A375 (cell line): ENCODE data around the gene CYB561A3. TPM values are rescaled to one million over a fixed set of nuclear protein-coding genes. Genes with fewer than 3 reads are reported as not detected.

ENCODE experiments used
- total RNA-seq: library from RNA; depleted of rRNA; stranded (reverse); fragments of >200 nt; shearing (Covaris generic); gene quantifications from 2 replicates; pipeline ENCODE4 v1.2.3, GENCODE V29; 2014; rRNA removed

CYB561A3 gene, protein sequence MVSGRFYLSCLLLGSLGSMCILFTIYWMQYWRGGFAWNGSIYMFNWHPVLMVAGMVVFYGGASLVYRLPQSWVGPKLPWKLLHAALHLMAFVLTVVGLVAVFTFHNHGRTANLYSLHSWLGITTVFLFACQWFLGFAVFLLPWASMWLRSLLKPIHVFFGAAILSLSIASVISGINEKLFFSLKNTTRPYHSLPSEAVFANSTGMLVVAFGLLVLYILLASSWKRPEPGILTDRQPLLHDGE
- total RNA-seq = 25.6 and 30.3 TPM in 2 replicates

GRCh38 chr11:61361741-61362541 is at the start of gene CYB561A3, which contains the start of gene TMEM138:
Gene CYB561A3, minus strand, starts transcription at chr11:61361882. Its CDS starts 5,169 bp downstream, at chr11:61356713.
Gene TMEM138, plus strand, starts transcription at chr11:61362374. Its CDS starts 2,017 bp downstream, at chr11:61364391.

DNA sequence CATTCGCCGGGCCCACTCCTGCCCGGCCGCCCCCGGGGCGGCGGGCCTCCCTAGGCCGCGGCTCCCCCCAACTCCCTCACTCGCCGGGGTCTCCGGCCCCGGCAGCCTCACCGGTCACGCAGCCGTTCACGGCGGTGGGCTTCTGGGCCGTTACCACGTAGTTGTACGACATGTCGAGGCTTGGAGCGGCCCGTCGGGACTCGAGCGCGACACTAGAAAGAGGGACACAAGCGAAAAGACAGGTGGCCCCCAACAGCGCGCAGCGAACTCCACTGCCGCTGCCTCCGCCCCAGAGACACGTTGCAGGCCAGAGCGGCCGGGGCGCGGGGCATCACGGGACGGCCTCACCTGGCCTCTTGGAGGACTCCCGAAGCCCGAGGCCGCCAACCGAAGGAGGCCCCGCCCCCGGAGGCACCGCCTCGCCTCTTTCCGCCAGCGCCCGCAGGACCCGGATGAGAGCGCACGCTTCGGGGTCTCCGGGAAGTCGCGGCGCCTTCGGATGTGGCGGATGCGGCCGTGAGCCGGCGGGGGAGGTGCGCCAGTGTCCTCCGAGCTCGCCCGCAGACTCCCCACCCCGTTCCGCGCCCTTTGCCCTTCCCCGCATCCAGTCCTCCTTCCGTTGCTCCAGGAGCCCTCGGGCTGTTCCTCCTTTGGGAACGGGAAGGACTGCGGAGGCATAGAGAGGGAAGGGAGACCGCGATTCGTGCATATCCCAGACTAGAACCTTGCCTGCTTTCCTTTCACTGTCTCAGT is 28.7 kb downstream of the CYB561A3 start, which contains the start of the genes DDB1 and TKFC:
DDB1 (minus strand) TSS at position 309 of the 753 bp plus-strand sequence; CDS start at position 172, 137 bp downstream.
TKFC (plus strand) TSS at position 432 of the 753 bp plus-strand sequence. CDS start 1,501 bp downstream, outside the sequence.

Other genes starting within 250 kb of the CYB561A3 start
- gene VPS37C, start 200.5 kb downstream of the CYB561A3 start, total RNA-seq = 17.4 and 22.8 TPM in 2 replicates
- not detected in 2 replicates for gene PGA3, start 158.4 kb downstream of the CYB561A3 start, total RNA-seq
- not detected in 2 replicates for gene PGA4, start 139.5 kb downstream of the CYB561A3 start, total RNA-seq
- gene PGA5, start 120.7 kb downstream of the CYB561A3 start, total RNA-seq = not detected in 2 replicates
- 0.94 and 1.9 TPM in 2 replicates for gene VWCE, start 66.6 kb downstream of the CYB561A3 start, total RNA-seq
- gene DDB1, start 28.8 kb downstream of the CYB561A3 start, total RNA-seq = 273 and 282 TPM in 2 replicates
- gene TKFC, start 28.7 kb downstream of the CYB561A3 start, total RNA-seq = 81.3 and 98.6 TPM in 2 replicates
- gene TMEM138, start 492 bp upstream of the CYB561A3 start, total RNA-seq = 32.2 and 32.9 TPM in 2 replicates
- gene TMEM216, start 30.7 kb upstream of the CYB561A3 start, total RNA-seq = 9.3 and 10.7 TPM in 2 replicates
- 41.5 and 55.5 TPM in 2 replicates for gene CPSF7, start 68.1 kb upstream of the CYB561A3 start, total RNA-seq
- gene SDHAF2, start 68.2 kb upstream of the CYB561A3 start, total RNA-seq = 45.7 and 53.0 TPM in 2 replicates
- gene LRRC10B, start 146.9 kb upstream of the CYB561A3 start, total RNA-seq = not detected in 2 replicates
- gene SYT7, start 219.2 kb upstream of the CYB561A3 start, total RNA-seq = 0.45 and 1.2 TPM in 2 replicates